HAP-1 (cell line): ENCODE results near the gene SAMD1.
A peak's percentile ranks its signal among the peaks of the same experiment; 100 is the strongest.

ENCODE experiments used
- DNase-seq, 2 experiments: peaks; one replicate each; pipeline ENCODE4 v3.0.0-alpha.2; 2016 to 2020; ENCODE audit warnings: low spot score in 2 of 2
- H3K27me3 ChIP-seq: fragments of 250-450 bp; sonication (Bioruptor Pico); 2 replicates; pipeline ENCODE4 v1.5.1; 2020; ENCODE audit warnings: low read depth, mild to moderate bottlenecking, moderate library complexity
- H3K36me3 ChIP-seq: fragments of 250-450 bp; sonication (Bioruptor Pico); replicated peaks from 2 replicates; pipeline ENCODE4 v1.5.1; 2020; ENCODE audit warnings: mild to moderate bottlenecking
- H3K4me1 ChIP-seq: fragments of 250-450 bp; sonication (Bioruptor Pico); 2 replicates; pipeline ENCODE4 v1.5.1; 2020; ENCODE audit warnings: mild to moderate bottlenecking
- H3K4me3 ChIP-seq: fragments of 250-450 bp; sonication (Bioruptor Pico); 2 replicates; pipeline ENCODE4 v1.5.1; 2020; ENCODE audit warnings: mild to moderate bottlenecking, moderate library complexity
- H3K9me3 ChIP-seq: fragments of 250-450 bp; sonication (Bioruptor Pico); 2 replicates; pipeline ENCODE4 v1.5.1; 2020; ENCODE audit warnings: mild to moderate bottlenecking, moderate library complexity
- in situ Hi-C: fragments of 300-500 bp; cut with MboI; formaldehyde crosslinking; loops from 3 replicates; pipeline ENCODE4 v1.14.3; 2020; ENCODE audit warnings: low sequenced_read_pairs, inconsistent platforms, mixed read lengths

SAMD1 gene

DNA sequence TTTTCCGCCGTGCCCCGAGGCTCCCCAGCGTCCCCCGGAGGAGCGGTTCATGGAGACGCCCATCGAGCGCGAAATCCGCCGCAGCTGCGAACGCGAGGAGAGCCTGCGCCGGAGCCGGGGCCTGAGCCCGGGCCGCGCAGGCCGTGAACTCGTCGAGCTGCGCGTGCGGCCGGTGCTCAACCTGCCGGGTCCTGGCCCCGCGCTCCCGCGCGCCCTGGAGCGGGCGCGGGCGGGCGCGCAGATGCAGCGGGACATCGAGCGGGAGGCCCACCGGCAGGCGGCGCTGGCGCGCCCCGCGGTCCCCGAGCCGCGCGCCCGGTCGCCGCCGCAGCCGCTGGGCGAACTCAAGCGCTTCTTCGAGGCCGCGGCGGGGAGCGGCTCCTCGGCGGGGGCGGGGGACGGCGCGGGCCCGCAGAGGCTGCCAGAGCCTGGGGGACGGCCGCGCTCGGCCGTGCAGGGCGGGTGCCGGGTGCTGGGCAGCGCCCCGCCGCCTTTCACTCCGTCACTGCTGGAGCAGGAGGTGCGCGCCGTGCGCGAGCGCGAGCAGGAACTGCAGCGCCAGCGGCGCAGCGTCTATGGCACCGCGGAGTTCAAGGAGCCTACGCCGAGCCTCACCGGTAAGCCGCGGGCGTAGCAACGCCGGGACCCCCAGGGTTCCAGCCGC, 17.2 kb downstream of the SAMD1 start:
- in situ Hi-C loops: no loop called here
- no peaks in the 10 kb centered on the region for H3K36me3 ChIP-seq
- no peaks in the 10 kb centered on the region for H3K9me3 ChIP-seq
- peaks cover 15% of the 10 kb centered on the region for H3K4me1 ChIP-seq
- H3K4me3 ChIP-seq: peak overlapping the region; percentile 62
- DNase-seq: peak; percentile 71 to 80
- no peaks in the 10 kb centered on the region for H3K27me3 ChIP-seq

DNA sequence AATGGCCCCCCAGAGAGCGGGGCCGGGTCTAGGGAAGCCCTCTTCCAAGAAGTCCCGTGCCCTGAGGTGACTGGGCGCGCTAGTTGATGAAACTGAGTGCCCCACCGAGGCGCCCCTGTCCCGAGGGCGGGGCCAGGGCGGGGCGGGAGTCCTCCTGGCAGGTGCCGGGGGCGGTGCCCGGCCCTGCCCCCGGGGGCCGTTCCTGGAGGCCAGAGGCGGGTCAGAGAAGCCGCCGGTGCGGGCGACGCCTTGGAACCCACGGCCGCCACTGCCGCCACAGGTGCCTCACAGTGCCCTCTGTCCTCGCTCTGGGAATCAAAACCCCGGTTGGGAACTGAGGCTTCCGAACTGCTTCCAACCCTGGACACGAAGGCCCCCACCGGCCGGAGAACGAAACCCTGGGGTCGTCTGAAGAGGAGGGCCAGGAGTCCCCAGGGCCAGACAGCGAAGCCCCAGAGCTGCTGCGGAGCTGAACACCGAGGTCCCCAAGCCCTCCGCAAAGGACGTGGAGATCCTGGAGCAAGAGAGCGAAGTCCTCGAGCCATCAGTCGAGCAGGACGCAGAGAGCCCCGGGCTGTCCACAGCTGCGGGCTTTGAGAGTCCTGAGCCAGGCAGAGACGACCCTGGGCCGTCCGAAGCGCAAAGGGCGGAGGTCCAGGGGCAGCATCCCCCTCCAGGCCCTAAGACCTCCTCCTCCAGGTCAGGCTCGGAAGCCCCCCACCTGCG, 17.9 kb downstream of the SAMD1 start, which contains the start of gene MISP3:
MISP3 (plus strand) TSS at position 252 of the 726 bp plus-strand sequence. CDS start 524 bp downstream, outside the sequence.
- in situ Hi-C loops: no loop called here
- DNase-seq: peak in 1 of 2 experiments; percentile 66

GRCh38 chr19:14070268-14071050, 20.1 kb downstream of the SAMD1 start:
- Histone ChIP-seq H3K36me3 (no peaks in the 10 kb centered on the region), H3K27me3 (no peaks in the 10 kb centered on the region), H3K9me3 (no peaks in the 10 kb centered on the region), H3K4me1 (peaks cover 15% of the 10 kb centered on the region), H3K4me3 (no peak overlapping the region)
- no peak for DNase-seq
- in situ Hi-C loops: no loop called here

More for the DNA sequence above, 17.9 kb downstream of the SAMD1 start, which contains the start of gene MISP3:
- H3K27me3 ChIP-seq: no peaks in the 10 kb centered on the region
- H3K4me3 ChIP-seq: peak within 1 kb of the TSS; percentile 62
- H3K4me1 ChIP-seq: peaks cover 15% of the 10 kb centered on the region
- H3K9me3 ChIP-seq: no peaks in the 10 kb centered on the region
- H3K36me3 ChIP-seq: no peaks in the 10 kb centered on the region

GRCh38 chr19:14066134-14066533, 24.4 kb downstream of the SAMD1 start:
- in situ Hi-C loops: no loop called here
- H3K27me3 ChIP-seq: no peaks in the 10 kb centered on the region
- H3K4me3 ChIP-seq: no peak overlapping the region
- H3K4me1 ChIP-seq: no peaks in the 10 kb centered on the region
- no peaks in the 10 kb centered on the region for H3K9me3 ChIP-seq
- no peak for DNase-seq
- no peaks in the 10 kb centered on the region for H3K36me3 ChIP-seq

GRCh38 chr19:14063105-14063504, 27.4 kb downstream of the SAMD1 start:
- no peaks in the 10 kb centered on the region for H3K36me3 ChIP-seq
- no peaks in the 10 kb centered on the region for H3K9me3 ChIP-seq
- DNase-seq: no peak
- in situ Hi-C loops: no loop called here
- H3K27me3 ChIP-seq: peaks cover 3% of the 10 kb centered on the region; the same call in 1 of the 2 replicates
- peaks cover 6% of the 10 kb centered on the region; the same call in 1 of the 2 replicates for H3K4me1 ChIP-seq
- no peak overlapping the region for H3K4me3 ChIP-seq

DNA sequence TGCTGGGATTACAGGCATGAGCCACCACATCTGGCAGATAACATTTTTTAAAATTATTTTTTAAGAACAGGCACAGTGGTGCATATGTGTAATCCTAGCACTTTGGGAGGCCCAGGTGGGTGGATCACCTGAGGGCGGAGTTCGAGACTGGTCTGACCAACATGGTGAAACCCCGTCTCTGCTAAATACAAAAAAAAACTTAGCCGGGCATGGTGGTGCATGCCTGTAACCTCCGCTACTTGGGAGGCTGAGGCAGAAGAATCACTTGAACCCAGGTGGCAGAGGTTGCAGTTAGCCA, 28.0 kb downstream of the SAMD1 start:
- Histone ChIP-seq H3K4me3 (no peak overlapping the region), H3K36me3 (no peaks in the 10 kb centered on the region), H3K27me3 (peaks cover 3% of the 10 kb centered on the region; the same call in 1 of the 2 replicates), H3K4me1 (peaks cover 7% of the 10 kb centered on the region; the same call in 1 of the 2 replicates), H3K9me3 (no peaks in the 10 kb centered on the region)
- DNase-seq: no peak
- in situ Hi-C loops: no loop called here

DNA sequence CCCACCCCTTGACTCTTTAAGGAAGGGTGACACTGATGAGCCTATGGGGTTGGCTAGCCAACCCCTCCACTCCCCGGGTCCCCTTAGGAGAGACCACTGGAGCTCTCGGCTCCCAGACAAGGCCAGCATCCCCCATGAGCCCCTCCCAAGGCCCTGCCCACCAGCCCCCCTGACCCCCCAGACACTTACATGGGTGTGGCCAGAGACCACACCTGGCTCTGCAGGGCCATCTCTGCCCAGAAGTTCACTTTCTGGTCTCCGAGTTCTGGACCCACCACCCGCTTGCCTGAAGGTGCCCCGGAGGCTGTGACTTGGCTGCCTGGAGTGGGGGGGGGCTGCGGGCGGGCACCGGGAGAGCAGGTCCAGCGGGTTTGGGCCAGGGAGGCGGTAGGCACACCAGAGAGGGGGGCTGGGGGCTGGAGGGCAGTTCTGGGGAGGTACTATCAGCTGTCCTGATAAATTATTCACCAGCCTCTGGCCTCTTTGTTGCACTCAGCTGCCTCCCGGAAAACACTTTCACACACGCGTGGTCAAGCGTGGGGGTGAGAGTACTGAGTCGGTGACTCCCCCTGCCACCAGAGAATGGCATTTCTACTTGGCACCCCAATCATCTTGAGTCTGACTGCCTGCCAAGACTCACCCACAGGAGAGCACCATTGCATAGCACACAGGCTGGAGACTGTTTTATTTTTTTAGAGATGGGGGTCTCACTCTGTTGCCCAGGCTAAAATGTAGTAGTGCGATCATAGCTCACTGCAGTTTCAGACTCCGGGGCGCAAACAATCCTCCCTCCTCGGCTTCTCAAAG, 28.6 kb downstream of the SAMD1 start, which contains the start of gene PALM3:
PALM3 (minus strand) TSS at position 326 of the 807 bp plus-strand sequence; CDS start at position 230, 96 bp downstream.
- H3K4me3 ChIP-seq: no peak within 1 kb of the TSS
- H3K36me3 ChIP-seq: no peaks in the 10 kb centered on the region
- H3K4me1 ChIP-seq: peaks cover 7% of the 10 kb centered on the region; the same call in 1 of the 2 replicates
- no peaks in the 10 kb centered on the region for H3K9me3 ChIP-seq
- DNase-seq: no peak
- peaks cover 3% of the 10 kb centered on the region; the same call in 1 of the 2 replicates for H3K27me3 ChIP-seq
- in situ Hi-C loops: no loop called here

- Histone ChIP-seq H3K4me3 (no peak overlapping the region), H3K9me3 (no peaks in the 10 kb centered on the region), H3K4me1 (peaks cover 7% of the 10 kb centered on the region; the same call in 1 of the 2 replicates), H3K36me3 (no peaks in the 10 kb centered on the region), H3K27me3 (peaks cover 3% of the 10 kb centered on the region; the same call in 1 of the 2 replicates)
- DNase-seq: no peak
- in situ Hi-C loops: no loop called here
These were observed 29.3 kb downstream of the SAMD1 start for GRCh38 chr19:14061081-14061749.

- DNase-seq: no peak
- in situ Hi-C loops: no loop called here
These were observed 30.8 kb downstream of the SAMD1 start for GRCh38 chr19:14059652-14060155.

DNA sequence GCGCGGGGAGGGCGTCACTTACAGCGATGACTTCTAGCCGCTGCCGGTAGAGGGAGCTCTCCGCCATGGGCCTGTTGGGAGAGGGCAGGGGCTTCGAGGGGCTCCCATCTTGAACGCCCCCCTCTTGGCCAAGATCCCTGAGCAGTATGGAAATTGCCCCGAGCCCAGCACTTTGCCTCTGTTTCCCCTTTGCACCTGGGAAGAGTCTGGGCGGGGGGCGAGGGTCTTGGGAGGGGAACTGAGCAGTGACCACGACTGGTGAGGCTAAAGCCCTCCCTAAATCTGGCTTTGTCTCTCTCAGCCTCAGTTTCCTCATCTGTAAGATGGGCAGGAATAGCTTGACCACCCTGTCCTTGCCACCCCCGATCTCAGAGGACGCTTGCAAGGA, 31.5 kb downstream of the SAMD1 start:
- H3K9me3 ChIP-seq: no peaks in the 10 kb centered on the region
- peaks cover 3% of the 10 kb centered on the region; the same call in 1 of the 2 replicates for H3K27me3 ChIP-seq
- peaks cover 7% of the 10 kb centered on the region; the same call in 1 of the 2 replicates for H3K4me1 ChIP-seq
- in situ Hi-C loops: no loop called here
- no peaks in the 10 kb centered on the region for H3K36me3 ChIP-seq
- H3K4me3 ChIP-seq: no peak overlapping the region; the same call in 1 of the 2 replicates
- DNase-seq: peak in 1 of 2 experiments; percentile 70

More at GRCh38 chr19:14059652-14060155, 30.8 kb downstream of the SAMD1 start:
- Histone ChIP-seq H3K36me3 (no peaks in the 10 kb centered on the region), H3K4me3 (no peak overlapping the region), H3K4me1 (peaks cover 7% of the 10 kb centered on the region; the same call in 1 of the 2 replicates), H3K27me3 (peaks cover 3% of the 10 kb centered on the region; the same call in 1 of the 2 replicates), H3K9me3 (no peaks in the 10 kb centered on the region)

GRCh38 chr19:14058182-14059092, 32.1 kb downstream of the SAMD1 start:
- H3K4me3 ChIP-seq: peak overlapping the region; percentile 50
- H3K9me3 ChIP-seq: no peaks in the 10 kb centered on the region
- no peaks in the 10 kb centered on the region for H3K36me3 ChIP-seq
- peaks cover 7% of the 10 kb centered on the region; the same call in 1 of the 2 replicates for H3K4me1 ChIP-seq
- in situ Hi-C loops: no loop called here
- DNase-seq: no peak
- H3K27me3 ChIP-seq: peaks cover 3% of the 10 kb centered on the region; the same call in 1 of the 2 replicates
